Brain microvascular endothelial cell (primary cell): ENCODE measurements around the gene SLC35B4.
A peak's percentile ranks its signal among the peaks of the same experiment; 100 is the strongest.

Experiments
- DNase-seq: peaks from one replicate; pipeline ENCODE4 v3.0.0-alpha.2; 2020
- H3K27ac ChIP-seq: fragments of 250-450 bp; sonication (Bioruptor Pico); 2 replicates; pipeline ENCODE4 v1.5.1; 2020; ENCODE audit warnings: mild to moderate bottlenecking, moderate library complexity
- H3K27me3 ChIP-seq: fragments of 250-450 bp; sonication (Bioruptor Pico); replicated peaks from 2 replicates; pipeline ENCODE4 v1.5.1; 2020; ENCODE audit warnings: mild to moderate bottlenecking
- H3K36me3 ChIP-seq: fragments of 250-450 bp; sonication (Bioruptor Pico); replicated peaks from 2 replicates; pipeline ENCODE4 v1.5.1; 2020; ENCODE audit warnings: mild to moderate bottlenecking
- H3K4me3 ChIP-seq: 2 replicates; pipeline ENCODE4 v1.5.1; 2011; ENCODE audit warnings: low read depth, mild to moderate bottlenecking, control low read depth, low read length, moderate library complexity
- in situ Hi-C: cut with HindIII; loops from 2 replicates; pipeline ENCODE4 v1.10.0; 2017; ENCODE audit warnings: low sequenced_read_pairs, low pct_ligation_motif_present
- TF ChIP-seq, protein P1 (sequence below): IDR thresholded peaks from 2 replicates; pipeline ENCODE4 v1.5.1; 2011; ENCODE audit warnings: low read depth, mild to moderate bottlenecking, moderate library complexity, low read length, control low read depth, inconsistent platforms; ENCODE audit errors: missing control alignments

SLC35B4 gene

DNA sequence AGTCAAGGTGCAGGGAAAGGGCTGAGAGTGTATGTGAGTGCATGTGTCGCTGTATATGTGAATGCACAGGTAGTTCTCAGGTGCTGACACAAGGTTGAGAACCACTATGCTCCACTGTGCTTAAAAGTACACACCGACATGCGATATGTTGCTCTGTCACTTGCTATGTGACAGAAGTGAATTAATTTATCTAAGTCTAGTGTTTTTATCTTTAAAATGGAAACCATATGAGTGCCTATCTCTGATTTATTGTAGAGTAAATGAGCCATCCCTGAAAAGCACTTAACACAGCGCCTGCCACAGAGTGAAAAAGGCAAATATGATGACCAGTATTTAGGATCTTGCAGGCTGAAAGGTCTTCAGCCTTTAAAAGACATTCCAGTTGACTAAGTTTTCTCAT lies 4.9 kb downstream of the SLC35B4 start:
- Histone ChIP-seq H3K27me3 (no peaks in the 10 kb centered on the region), H3K4me3 (no peak overlapping the region), H3K27ac (no peak overlapping the region), H3K36me3 (no peaks in the 10 kb centered on the region)
- TF ChIP-seq, protein P1, sequence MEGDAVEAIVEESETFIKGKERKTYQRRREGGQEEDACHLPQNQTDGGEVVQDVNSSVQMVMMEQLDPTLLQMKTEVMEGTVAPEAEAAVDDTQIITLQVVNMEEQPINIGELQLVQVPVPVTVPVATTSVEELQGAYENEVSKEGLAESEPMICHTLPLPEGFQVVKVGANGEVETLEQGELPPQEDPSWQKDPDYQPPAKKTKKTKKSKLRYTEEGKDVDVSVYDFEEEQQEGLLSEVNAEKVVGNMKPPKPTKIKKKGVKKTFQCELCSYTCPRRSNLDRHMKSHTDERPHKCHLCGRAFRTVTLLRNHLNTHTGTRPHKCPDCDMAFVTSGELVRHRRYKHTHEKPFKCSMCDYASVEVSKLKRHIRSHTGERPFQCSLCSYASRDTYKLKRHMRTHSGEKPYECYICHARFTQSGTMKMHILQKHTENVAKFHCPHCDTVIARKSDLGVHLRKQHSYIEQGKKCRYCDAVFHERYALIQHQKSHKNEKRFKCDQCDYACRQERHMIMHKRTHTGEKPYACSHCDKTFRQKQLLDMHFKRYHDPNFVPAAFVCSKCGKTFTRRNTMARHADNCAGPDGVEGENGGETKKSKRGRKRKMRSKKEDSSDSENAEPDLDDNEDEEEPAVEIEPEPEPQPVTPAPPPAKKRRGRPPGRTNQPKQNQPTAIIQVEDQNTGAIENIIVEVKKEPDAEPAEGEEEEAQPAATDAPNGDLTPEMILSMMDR = no peak
- DNase-seq = no peak
- in situ Hi-C loops = no loop called here

DNA sequence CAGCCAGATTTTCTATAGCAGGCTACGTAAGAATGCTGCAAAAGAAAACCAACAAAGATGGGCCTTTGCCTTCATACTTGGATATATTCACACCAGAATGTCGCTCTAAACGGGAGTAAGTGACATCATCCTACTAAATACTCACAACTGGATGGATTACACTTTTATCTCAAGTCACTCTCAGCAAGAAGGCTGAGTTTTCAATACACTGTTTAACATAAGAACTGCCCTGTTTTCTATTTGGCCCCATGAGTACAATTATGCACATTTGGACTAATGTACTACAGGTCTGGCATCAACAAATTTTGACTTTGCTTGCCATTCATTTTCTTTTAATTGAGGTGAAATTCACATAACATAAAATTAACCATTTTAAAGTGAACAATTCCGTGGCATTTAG lies 8.2 kb downstream of the SLC35B4 start:
- in situ Hi-C loops = no loop called here
- Histone ChIP-seq H3K4me3 (no peak overlapping the region), H3K36me3 (peaks cover 12% of the 10 kb centered on the region), H3K27ac (no peak overlapping the region), H3K27me3 (no peaks in the 10 kb centered on the region)
- TF ChIP-seq, protein P1 = no peak
- no peak for DNase-seq

DNA sequence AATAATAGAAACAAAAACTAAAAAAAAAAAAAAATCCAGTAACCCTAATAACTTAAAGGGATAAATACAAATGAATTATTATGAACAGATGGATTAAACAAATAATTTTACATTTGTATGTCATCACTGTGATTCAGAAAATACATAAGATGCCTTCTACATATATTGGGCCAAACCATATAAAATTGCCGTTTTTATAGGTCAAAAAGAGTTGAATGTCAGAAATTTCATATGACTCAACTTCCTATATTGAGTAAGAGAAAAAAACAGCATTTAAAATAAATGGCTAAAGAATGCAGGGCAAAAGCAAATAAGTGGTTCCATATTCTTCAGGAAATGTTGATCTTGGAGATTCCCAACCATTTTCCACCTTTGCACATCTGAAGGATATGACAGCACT lies 9.4 kb downstream of the SLC35B4 start:
- H3K36me3 ChIP-seq = peaks cover 13% of the 10 kb centered on the region
- TF ChIP-seq, protein P1 = no peak
- no peak overlapping the region for H3K4me3 ChIP-seq
- no peak for DNase-seq
- peak overlapping the region; percentile 71 for H3K27ac ChIP-seq
- H3K27me3 ChIP-seq = no peaks in the 10 kb centered on the region
- in situ Hi-C loops = no loop called here

DNA sequence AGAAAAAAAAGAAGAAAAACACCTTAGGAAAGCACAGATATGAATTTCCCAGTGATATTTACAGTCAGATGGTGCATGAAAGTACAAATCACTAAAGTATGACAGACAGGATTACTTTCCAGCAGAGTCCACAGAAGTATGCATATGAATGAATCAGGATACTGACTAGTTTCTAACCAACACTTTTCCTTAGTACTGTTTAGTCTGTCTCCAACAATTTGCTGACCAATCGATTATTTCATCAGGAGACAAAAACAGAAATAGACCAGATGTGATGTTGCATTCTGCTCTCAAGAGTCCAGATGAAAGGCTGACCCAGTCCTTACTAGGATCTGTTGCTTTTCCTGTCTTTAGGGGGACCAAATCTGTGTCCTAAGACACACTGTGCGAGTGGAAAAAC lies 14.6 kb downstream of the SLC35B4 start:
- DNase-seq = no peak
- Histone ChIP-seq H3K27me3 (no peaks in the 10 kb centered on the region), H3K4me3 (no peak overlapping the region), H3K36me3 (peaks cover 31% of the 10 kb centered on the region), H3K27ac (no peak overlapping the region)
- TF ChIP-seq, protein P1 = no peak
- in situ Hi-C loops = no loop called here

DNA sequence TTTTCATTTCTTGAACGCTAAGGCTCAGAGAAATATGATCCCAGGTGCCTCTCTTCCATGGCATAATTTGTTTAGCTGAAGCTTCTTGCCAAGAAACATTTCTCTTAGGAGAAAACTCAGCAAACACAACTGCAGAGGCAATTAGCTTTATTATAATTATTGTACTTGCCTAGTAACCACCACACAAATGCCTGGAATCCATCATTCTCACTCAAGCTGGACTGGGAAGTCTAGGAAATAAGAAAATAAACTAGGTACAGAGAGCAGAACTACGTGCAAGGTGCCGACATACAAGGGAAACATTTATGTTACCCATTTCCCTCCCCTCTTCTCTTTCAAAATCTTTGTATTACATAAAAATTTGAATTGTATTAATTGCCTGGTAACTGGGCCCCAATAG lies 15.1 kb downstream of the SLC35B4 start:
- H3K4me3 ChIP-seq = no peak overlapping the region
- no peak overlapping the region for H3K27ac ChIP-seq
- peaks cover 31% of the 10 kb centered on the region for H3K36me3 ChIP-seq
- no peaks in the 10 kb centered on the region for H3K27me3 ChIP-seq
- no peak for DNase-seq
- in situ Hi-C loops = no loop called here
- TF ChIP-seq, protein P1 = no peak

DNA sequence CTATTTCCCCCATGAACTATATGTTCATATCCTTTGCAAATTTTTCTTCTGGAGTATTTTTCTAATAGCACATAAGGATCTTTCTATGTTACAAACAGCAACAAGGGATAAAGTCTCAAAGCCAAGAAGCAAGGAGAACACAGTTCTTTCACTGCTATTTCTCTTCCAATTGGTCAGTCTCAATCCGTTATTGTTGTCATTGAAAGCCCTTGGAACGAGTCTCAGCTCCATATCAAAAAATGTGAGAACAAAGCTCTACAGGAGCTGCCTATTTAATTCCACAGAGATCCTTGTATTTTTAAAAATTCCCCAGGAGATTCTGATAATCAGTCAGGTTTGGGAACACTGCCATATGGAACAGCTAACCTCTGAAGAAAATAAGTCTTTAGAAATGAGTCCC lies 15.7 kb downstream of the SLC35B4 start:
- Histone ChIP-seq H3K27ac (no peak overlapping the region), H3K4me3 (no peak overlapping the region), H3K36me3 (peaks cover 31% of the 10 kb centered on the region), H3K27me3 (no peaks in the 10 kb centered on the region)
- no peak for DNase-seq
- TF ChIP-seq, protein P1 = no peak
- in situ Hi-C loops = no loop called here
